Measurements from ENCODE around the gene GIN1.

GRCh38 chr5:103148213-103148612 is 28.3 kb upstream of the GIN1 start:
- no peak for TF ChIP-seq CTCF (IDR thresholded peaks at IDR 0.05; ENCODE audit: low read depth, low read length, missing input control)
- no peak for TF ChIP-seq RXRA (IDR thresholded peaks at IDR 0.05)
- no peak for TF ChIP-seq GABPA (IDR thresholded peaks at IDR 0.05 in 1 of 2, conservative IDR thresholded peaks at IDR 0.05 in 1 of 2)

All from liver (tissue), 3 donors.